OCI-LY1 (cell line): Measurements from ENCODE around the gene REV3L.

Experiments
- EZH2 ChIP-seq: fragments of 200-600 bp; sonication (generic), shearing (Covaris generic); IDR thresholded peaks from 2 replicates; pipeline ENCODE4 v1.8.0; 2017; ENCODE audit warnings: borderline replicate concordance, mixed run types, mild to moderate bottlenecking, antibody characterized with exemption, low read length, moderate library complexity, mixed read lengths
- TF ChIP-seq, protein P1 (sequence below): fragments of 200-600 bp; sonication (generic), shearing (Covaris generic); IDR thresholded peaks from 2 replicates; pipeline ENCODE4 v1.5.1; 2017; ENCODE audit warnings: mild to moderate bottlenecking, antibody characterized with exemption, low read length, moderate library complexity, mixed read lengths

GRCh38 chr6:111485342-111485741 lies 2.3 kb upstream of the REV3L start:
- TF ChIP-seq EZH2, result no peak
- TF ChIP-seq, protein P1, sequence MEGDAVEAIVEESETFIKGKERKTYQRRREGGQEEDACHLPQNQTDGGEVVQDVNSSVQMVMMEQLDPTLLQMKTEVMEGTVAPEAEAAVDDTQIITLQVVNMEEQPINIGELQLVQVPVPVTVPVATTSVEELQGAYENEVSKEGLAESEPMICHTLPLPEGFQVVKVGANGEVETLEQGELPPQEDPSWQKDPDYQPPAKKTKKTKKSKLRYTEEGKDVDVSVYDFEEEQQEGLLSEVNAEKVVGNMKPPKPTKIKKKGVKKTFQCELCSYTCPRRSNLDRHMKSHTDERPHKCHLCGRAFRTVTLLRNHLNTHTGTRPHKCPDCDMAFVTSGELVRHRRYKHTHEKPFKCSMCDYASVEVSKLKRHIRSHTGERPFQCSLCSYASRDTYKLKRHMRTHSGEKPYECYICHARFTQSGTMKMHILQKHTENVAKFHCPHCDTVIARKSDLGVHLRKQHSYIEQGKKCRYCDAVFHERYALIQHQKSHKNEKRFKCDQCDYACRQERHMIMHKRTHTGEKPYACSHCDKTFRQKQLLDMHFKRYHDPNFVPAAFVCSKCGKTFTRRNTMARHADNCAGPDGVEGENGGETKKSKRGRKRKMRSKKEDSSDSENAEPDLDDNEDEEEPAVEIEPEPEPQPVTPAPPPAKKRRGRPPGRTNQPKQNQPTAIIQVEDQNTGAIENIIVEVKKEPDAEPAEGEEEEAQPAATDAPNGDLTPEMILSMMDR, result no peak
